HL-60/S4 treated with retinoic acid at 250 ng/mL for 4 days and 3 days (cell line): ENCODE results near the gene CACNB3.

Experiments
- in situ Hi-C: fragments of 300-500 bp; cut with MboI; formaldehyde crosslinking; loops from 2 replicates; pipeline ENCODE4 v1.7.0; 2022; ENCODE audit warnings: low sequenced_read_pairs

Gene CACNB3

GRCh38 chr12:48817873-48818830 lies at the start of gene CACNB3:
Gene CACNB3 (plus strand): TSS chr12:48818496. CDS start chr12:48818930, 434 bp downstream.
- in situ Hi-C loops: no loop called here

- in situ Hi-C loops: no loop called here
Observed at GRCh38 chr12:48768736-48769135, 49.6 kb upstream of the CACNB3 start.

- in situ Hi-C loops: no loop called here
Observed at GRCh38 chr12:48770756-48771155, 47.5 kb upstream of the CACNB3 start.

- in situ Hi-C loops: no loop called here
Observed at GRCh38 chr12:48771588-48772112, 46.6 kb upstream of the CACNB3 start.

GRCh38 chr12:48773686-48774085 lies 44.6 kb upstream of the CACNB3 start:
- in situ Hi-C loops: no loop called here

GRCh38 chr12:48774516-48774915 lies 43.8 kb upstream of the CACNB3 start:
- in situ Hi-C loops: no loop called here

- in situ Hi-C loops: no loop called here
Observed at GRCh38 chr12:48775299-48775698, 43.0 kb upstream of the CACNB3 start.

GRCh38 chr12:48775991-48776649 lies 42.2 kb upstream of the CACNB3 start:
- in situ Hi-C loops: no loop called here

GRCh38 chr12:48776956-48777355 lies 41.3 kb upstream of the CACNB3 start:
- in situ Hi-C loops: no loop called here

GRCh38 chr12:48777501-48778400 lies 40.5 kb upstream of the CACNB3 start:
- in situ Hi-C loops: no loop called here

GRCh38 chr12:48779869-48780268 lies 38.4 kb upstream of the CACNB3 start:
- in situ Hi-C loops: no loop called here

GRCh38 chr12:48780381-48781025 lies 37.8 kb upstream of the CACNB3 start:
- in situ Hi-C loops: no loop called here

- in situ Hi-C loops: no loop called here
Observed at GRCh38 chr12:48781750-48782456, 36.4 kb upstream of the CACNB3 start.

GRCh38 chr12:48782457-48783395 lies 35.6 kb upstream of the CACNB3 start:
- in situ Hi-C loops: no loop called here

GRCh38 chr12:48783432-48783831 lies 34.9 kb upstream of the CACNB3 start:
- in situ Hi-C loops: no loop called here

GRCh38 chr12:48786591-48787544 lies 31.4 kb upstream of the CACNB3 start:
- in situ Hi-C loops: no loop called here

GRCh38 chr12:48787791-48788523 lies 30.3 kb upstream of the CACNB3 start:
- in situ Hi-C loops: no loop called here
